K562 (cell line): ENCODE data around the gene TMEM53. TPM values are rescaled to one million over a fixed set of nuclear protein-coding genes. Genes with fewer than 3 reads are reported as not detected.

ENCODE experiments used
- ATAC-seq: fragments of 200-7000 bp; cut with Tn5 transposase; 3 replicates; pipeline ENCODE4 v1.9.1; 2020; ENCODE audit warnings: moderate library complexity
- BruUV-seq: library from RNA; stranded (reverse); fragments of 400-500 nt; replicated peaks from 2 replicates; lab custom pipeline; 2021; lab: Mats Ljungman, UMichigan
- CTCF ChIA-PET: fragments of 300-600 bp; formaldehyde crosslinking; extraction: SDS; loops from one replicate; lab custom pipeline; 2021; ENCODE audit warnings: low intra/inter-chr PET ratio; lab: Yijun Ruan, JAX
- POLR2A ChIA-PET: fragments of 300-600, 350-650 bp; sonication (Branson Sonifier 250); formaldehyde crosslinking; extraction: SDS; loops from one replicate; lab custom pipeline; 2021; ENCODE audit warnings: antibody characterized with exemption, inconsistent platforms; lab: Yijun Ruan, JAX
- DNase-seq, 4 experiments: peaks; one replicate each; pipeline versions ENCODE4 v3.0.0 to v3.0.0-alpha.2; 2011 to 2018; ENCODE audit warnings: low spot score in 3 of 4, mixed read lengths in 3 of 4; ENCODE audit errors: extremely low read depth in 1 of 4
- FAIRE-seq: peaks from 2 replicates; lab custom pipeline; 2011; peaks lifted over from hg19 to GRCh38; lab: Jason Lieb, UNC
- H2AFZ ChIP-seq: 2 replicates; pipeline ENCODE4 v1.6.0; 2011; ENCODE audit warnings: low read depth, low read length, control low read depth, inconsistent platforms
- H3K27ac ChIP-seq: fragments of 200-600 bp; 3 replicates; pipeline ENCODE4 v1.8.0; 2011; ENCODE audit warnings: low read depth, mild to moderate bottlenecking, control low read depth, inconsistent platforms, low read length, moderate library complexity, mixed read lengths; ENCODE audit errors: extremely low read depth
- H3K27me3 ChIP-seq, 2 experiments: fragments of 300-600 bp in 1 of 2; 2 replicates in 1 of 2; 3 replicates in 1 of 2; pipeline versions ENCODE4 v1.6.0 to v1.8.0; 2011; ENCODE audit warnings: inconsistent platforms in 2 of 2, low read length in 2 of 2, mild to moderate bottlenecking in 1 of 2, mixed read lengths in 1 of 2, moderate library complexity in 1 of 2; ENCODE audit not compliant: control insufficient read depth in 2 of 2, insufficient read depth in 2 of 2
- H3K36me3 ChIP-seq: fragments of 300-600 bp; 3 replicates; pipeline ENCODE4 v1.8.0; 2011; ENCODE audit warnings: mild to moderate bottlenecking, low read length, inconsistent platforms; ENCODE audit not compliant: control insufficient read depth, insufficient read depth
- H3K4me1 ChIP-seq, 2 experiments: fragments of 200-600 bp in 1 of 2; replicated peaks in 1 of 2; 2 replicates in 1 of 2; 3 replicates in 1 of 2; pipeline versions ENCODE4 v1.5.1 to v1.8.0; 2011; ENCODE audit warnings: inconsistent platforms in 2 of 2, low read length in 2 of 2, mild to moderate bottlenecking in 1 of 2, mixed read lengths in 1 of 2, moderate library complexity in 1 of 2; ENCODE audit not compliant: control insufficient read depth in 2 of 2, insufficient read depth in 2 of 2
- H3K4me2 ChIP-seq: 2 replicates; pipeline ENCODE4 v1.6.1; 2011; ENCODE audit warnings: low read length, control low read depth, inconsistent platforms, mixed read lengths; ENCODE audit not compliant: insufficient read depth
- H3K4me3 ChIP-seq: fragments of 200-600 bp; sonication (generic), shearing (Covaris generic); 2 replicates; pipeline ENCODE4 v1.5.1; 2016; ENCODE audit warnings: control low read depth, inconsistent platforms
- H3K79me2 ChIP-seq: fragments of 200-600 bp; 3 replicates; pipeline ENCODE4 v1.8.0; 2011; ENCODE audit warnings: low read length, inconsistent platforms; ENCODE audit not compliant: control insufficient read depth, insufficient read depth
- H3K9ac ChIP-seq, 2 experiments: 2 replicates each; pipeline versions ENCODE4 v1.6.0 to v1.6.1; 2011; ENCODE audit warnings: low read depth in 2 of 2, low read length in 2 of 2, control low read depth in 1 of 2, inconsistent platforms in 1 of 2, mild to moderate bottlenecking in 1 of 2, mixed read lengths in 1 of 2; ENCODE audit not compliant: insufficient read depth in 1 of 2
- H3K9me1 ChIP-seq: one replicate; pipeline ENCODE4 v1.6.0; 2011; ENCODE audit warnings: inconsistent platforms, mild to moderate bottlenecking, low read length, moderate library complexity; ENCODE audit not compliant: control insufficient read depth, insufficient read depth
- H3K9me3 ChIP-seq: replicated peaks from 2 replicates; pipeline ENCODE4 v1.5.1; 2011; ENCODE audit warnings: low read depth, low read length, inconsistent platforms; ENCODE audit not compliant: control insufficient read depth, insufficient read depth
- H4K20me1 ChIP-seq: replicated peaks from 2 replicates; pipeline ENCODE4 v1.6.1; 2011; ENCODE audit warnings: low read length, inconsistent platforms, mixed read lengths; ENCODE audit not compliant: control insufficient read depth, insufficient read depth
- CBX8 ChIP-seq: fragments of 200-600 bp; sonication (generic); IDR thresholded peaks from 2 replicates; pipeline ENCODE4 v1.6.1; 2012; ENCODE audit warnings: borderline replicate concordance, mixed run types, low read depth, mild to moderate bottlenecking, moderate library complexity, mixed read lengths, low read length, control low read depth, inconsistent platforms; ENCODE audit not compliant: poor library complexity, severe bottlenecking; ENCODE audit errors: extremely low read depth
- ETV6 ChIP-seq, 3 experiments: fragments of 150-350 bp in 1 of 3; sonication (generic) in 1 of 3; formaldehyde crosslinking in 1 of 3; IDR thresholded peaks; 2 replicates each; pipeline versions ENCODE4 v1.6.1 to v1.8.0; 2014 to 2022; ENCODE audit warnings: borderline replicate concordance in 2 of 3, low read depth in 2 of 3, antibody characterized with exemption in 1 of 3, low read length in 1 of 3, mild to moderate bottlenecking in 1 of 3, missing genetic modification reagents in 1 of 3
- GABPA ChIP-seq: fragments of 200-800 bp; sonication (Bioruptor generic); conservative IDR thresholded peaks from 2 replicates; pipeline ENCODE4 v1.6.1; 2016; ENCODE audit warnings: low read depth, missing genetic modification characterization, missing compliant biosample characterization
- RB1 ChIP-seq: fragments of 450-650 bp; IDR thresholded peaks from 2 replicates; pipeline ENCODE4 v1.6.1; 2017; ENCODE audit warnings: low read depth, mild to moderate bottlenecking
- RBM22 ChIP-seq: fragments of 200-400 bp; formaldehyde crosslinking; IDR thresholded peaks from 2 replicates; pipeline ENCODE4 v1.6.1; 2018; ENCODE audit warnings: low read length, low read depth; ENCODE audit not compliant: poor library complexity, severe bottlenecking
- ZBTB11 ChIP-seq, 3 experiments: fragments of 200-800 bp in 1 of 3; fragments of 250-450 bp in 1 of 3; fragments of 450-650 bp in 1 of 3; sonication (Bioruptor Pico) in 1 of 3; sonication (Bioruptor generic) in 1 of 3; formaldehyde crosslinking in 1 of 3; IDR thresholded peaks; 2 replicates each; pipeline versions ENCODE4 v1.6.1 to v1.8.0; 2016 to 2022; ENCODE audit warnings: mild to moderate bottlenecking in 2 of 3, missing genetic modification characterization in 2 of 3, missing compliant biosample characterization in 1 of 3, moderate library complexity in 1 of 3
- ZFX ChIP-seq: sonication (generic); formaldehyde crosslinking; IDR thresholded peaks from 2 replicates; pipeline ENCODE4 v1.8.0; 2022; ENCODE audit warnings: mild to moderate bottlenecking, missing genetic modification reagents, moderate library complexity
- WGBS: fragments of 100-300 bp; shearing (Covaris generic); methylation state at CpG from one replicate; pipeline ENCODE4 v1.1.6; 2016; ENCODE audit warnings: low coverage, mixed read lengths; ENCODE audit not compliant: insufficient coverage; ENCODE audit errors: missing lambda C conversion rate; 5-methylcytosine and 5-hydroxymethylcytosine counted together
- in situ Hi-C: fragments of 300-500 bp; cut with MboI; formaldehyde crosslinking; loops from 4 replicates; pipeline ENCODE4 v1.15.0; 2018; ENCODE audit warnings: inconsistent platforms, mixed read lengths
- intact Hi-C: fragments of 100-400 bp; cut with micrococcal nuclease; formaldehyde crosslinking; loops from 2 replicates; pipeline ENCODE4 v1.14.2; 2022
- polyA plus RNA-seq, 8 experiments: library from polyadenylated mRNA; depleted of rRNA in 4 of 8; stranded (reverse) in 5 of 8; unstranded in 3 of 8; fragments of >200 nt; fragmentation: Nextera tagmentation in 2 of 8; fragmentation: Illumina TruSeq in 1 of 8; extraction: Ambion mirVana in 2 of 8; extraction: Trizol in 1 of 8; gene quantifications; 2 replicates each; pipeline versions ENCODE4 v1.2.1 to v1.2.3, GENCODE V29; 2011 to 2014; ENCODE audit warnings: inconsistent platforms in 1 of 8, missing spikeins in 1 of 8
- total RNA-seq, 7 experiments: library from RNA; depleted of rRNA in 6 of 7; stranded (reverse); fragments of >200 nt in 6 of 7; fragmentation: Illumina TruSeq in 2 of 7; extraction: Trizol in 2 of 7; gene quantifications; 2 replicates each; pipeline versions ENCODE4 v1.2.1 to v1.2.3, GENCODE V29; 2011 to 2021; ENCODE audit warnings: low replicate concordance in 1 of 7
- TF ChIP-seq, protein P1 (sequence below), 2 experiments: fragments of 450-650 bp; IDR thresholded peaks; 2 replicates each; pipeline ENCODE4 v1.6.1; 2018; ENCODE audit warnings: mild to moderate bottlenecking in 2 of 2, low read depth in 1 of 2; ENCODE audit not compliant: partially characterized antibody in 2 of 2

Gene TMEM53
- total and polyA plus RNA-seq, 9 of the 15 experiments (the other 6 are each of a cell fraction or from before 2014, with no cell fraction given) = 0.23 to 3.7 (median 2.0) TPM

- FAIRE-seq (no peak), ATAC-seq (peak; percentile 87), DNase-seq (peak; percentile 95 to 96 (median 96))
- BruUV-seq = no TSS peak
- POLR2A ChIA-PET = interaction anchor here (0.6 to 21.3 kb wide), 32 partner anchors 12 to 1785 kb away, joined by 3 to 328 read pairs (median 4); partner anchors contain the start of genes ARMH1, RNU5D-1, RPS8 and TMEM53
- peak overlapping the region; percentile 90 for H3K27ac ChIP-seq
- H3K9ac ChIP-seq = peak overlapping the region; percentile 83 to 92
- peaks cover 31% of the 10 kb centered on the region for H3K79me2 ChIP-seq
- H3K9me3 ChIP-seq = no peaks in the 10 kb centered on the region
- intact Hi-C loops (loop anchor here (10.0 kb wide), 1 partner anchor 173 kb away; the partner anchor contains the start of genes BTBD19, DYNLT4 and PLK3), in situ Hi-C loops (no loop called here)
- H2AFZ ChIP-seq = peak overlapping the region; percentile 82
- H4K20me1 ChIP-seq = peaks cover 4% of the 10 kb centered on the region; the same call in 1 of the 2 replicates
- H3K4me1 ChIP-seq = peaks cover 49 to 60% of the 10 kb centered on the region in 2 experiments; a peak in 4 of 5 replicates
- H3K36me3 ChIP-seq = peaks cover 41% of the 10 kb centered on the region
- WGBS = under 1% methylated on average over 65 of the region's 88 CpGs
- H3K4me3 ChIP-seq = peak overlapping the region; percentile 78
- peaks cover 8% of the 10 kb centered on the region for H3K9me1 ChIP-seq
- H3K4me2 ChIP-seq = peak overlapping the region; percentile 76
- CTCF ChIA-PET = no interaction called here
- no peaks in the 10 kb centered on the region for H3K27me3 ChIP-seq
- TF ChIP-seq CBX8 (no peak), RB1 (peak; percentile 98), RBM22 (peak; percentile 85), ZBTB11 (CRISPR knock-in tag; IDR thresholded peaks at IDR 0.05) (peak in 1 of 3 experiments; percentile 79; a peak in 3 of 6 replicates), ETV6 (IDR thresholded peaks at IDR 0.05; ENCODE audit: borderline replicate concordance in 1 of 2, low read depth in 2 of 2, low read length in 1 of 2) (peak in 1 of 2 experiments; percentile 64; a peak in 1 of 4 replicates), ETV6 (CRISPR knock-in tag; IDR thresholded peaks at IDR 0.05; ENCODE audit: borderline replicate concordance) (no peak), GABPA (tag) (peak; percentile 81), ZFX (CRISPR knock-in tag) (peak; percentile 82)
- TF ChIP-seq, protein P1, sequence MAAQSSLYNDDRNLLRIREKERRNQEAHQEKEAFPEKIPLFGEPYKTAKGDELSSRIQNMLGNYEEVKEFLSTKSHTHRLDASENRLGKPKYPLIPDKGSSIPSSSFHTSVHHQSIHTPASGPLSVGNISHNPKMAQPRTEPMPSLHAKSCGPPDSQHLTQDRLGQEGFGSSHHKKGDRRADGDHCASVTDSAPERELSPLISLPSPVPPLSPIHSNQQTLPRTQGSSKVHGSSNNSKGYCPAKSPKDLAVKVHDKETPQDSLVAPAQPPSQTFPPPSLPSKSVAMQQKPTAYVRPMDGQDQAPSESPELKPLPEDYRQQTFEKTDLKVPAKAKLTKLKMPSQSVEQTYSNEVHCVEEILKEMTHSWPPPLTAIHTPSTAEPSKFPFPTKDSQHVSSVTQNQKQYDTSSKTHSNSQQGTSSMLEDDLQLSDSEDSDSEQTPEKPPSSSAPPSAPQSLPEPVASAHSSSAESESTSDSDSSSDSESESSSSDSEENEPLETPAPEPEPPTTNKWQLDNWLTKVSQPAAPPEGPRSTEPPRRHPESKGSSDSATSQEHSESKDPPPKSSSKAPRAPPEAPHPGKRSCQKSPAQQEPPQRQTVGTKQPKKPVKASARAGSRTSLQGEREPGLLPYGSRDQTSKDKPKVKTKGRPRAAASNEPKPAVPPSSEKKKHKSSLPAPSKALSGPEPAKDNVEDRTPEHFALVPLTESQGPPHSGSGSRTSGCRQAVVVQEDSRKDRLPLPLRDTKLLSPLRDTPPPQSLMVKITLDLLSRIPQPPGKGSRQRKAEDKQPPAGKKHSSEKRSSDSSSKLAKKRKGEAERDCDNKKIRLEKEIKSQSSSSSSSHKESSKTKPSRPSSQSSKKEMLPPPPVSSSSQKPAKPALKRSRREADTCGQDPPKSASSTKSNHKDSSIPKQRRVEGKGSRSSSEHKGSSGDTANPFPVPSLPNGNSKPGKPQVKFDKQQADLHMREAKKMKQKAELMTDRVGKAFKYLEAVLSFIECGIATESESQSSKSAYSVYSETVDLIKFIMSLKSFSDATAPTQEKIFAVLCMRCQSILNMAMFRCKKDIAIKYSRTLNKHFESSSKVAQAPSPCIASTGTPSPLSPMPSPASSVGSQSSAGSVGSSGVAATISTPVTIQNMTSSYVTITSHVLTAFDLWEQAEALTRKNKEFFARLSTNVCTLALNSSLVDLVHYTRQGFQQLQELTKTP (IDR thresholded peaks at IDR 0.05; ENCODE audit: low read depth in 1 of 2, partially characterized antibody in 2 of 2) = peak in 1 of 2 experiments; percentile 46
Measured at GRCh38 chr1:44631647-44632539, 42.4 kb downstream of the TMEM53 start.
